C4-2B (cell line): ENCODE data around the gene HRH2.

Source experiments
- CTCF ChIP-seq: fragments of 450-650 bp; conservative IDR thresholded peaks from 2 replicates; pipeline ENCODE4 v1.5.1; 2017; ENCODE audit warnings: mild to moderate bottlenecking
- ZFX ChIP-seq: fragments of 450-650 bp; IDR thresholded peaks from 2 replicates; pipeline ENCODE4 v1.6.1; 2017

GRCh38 chr5:175649967-175650366 is 7.9 kb upstream of the HRH2 start:
- no peak for TF ChIP-seq CTCF
- no peak for TF ChIP-seq ZFX
